Bronchial epithelial cell (primary cell): Measurements from ENCODE around the gene BLID. TPM values are rescaled to one million over a fixed set of nuclear protein-coding genes. Genes with fewer than 3 reads are reported as not detected.

Source experiments
- DNase-seq: peaks from one replicate; pipeline ENCODE4 v3.0.0-alpha.2; 2010; ENCODE audit warnings: low read depth
- FAIRE-seq: peaks from 2 replicates; lab custom pipeline; 2011; peaks lifted over from hg19 to GRCh38; lab: Jason Lieb, UNC
- H3K27me3 ChIP-seq: 2 replicates; pipeline ENCODE4 v1.5.1; 2011; ENCODE audit warnings: low read length; ENCODE audit not compliant: control insufficient read depth, insufficient read depth
- H3K36me3 ChIP-seq: 2 replicates; pipeline ENCODE4 v1.5.1; 2011; ENCODE audit warnings: low read length; ENCODE audit not compliant: control insufficient read depth, insufficient read depth
- H3K4me3 ChIP-seq: 2 replicates; pipeline ENCODE4 v1.5.1; 2011; ENCODE audit warnings: mild to moderate bottlenecking, low read depth, low read length, control low read depth
- total RNA-seq: library from RNA; depleted of rRNA; stranded (reverse); fragments of >200 nt; gene quantifications from 2 replicates; pipeline ENCODE4 v1.2.1, GENCODE V29; 2014
- TF ChIP-seq, protein P1 (sequence below): IDR thresholded peaks from 2 replicates; pipeline ENCODE4 v1.5.1; 2011; ENCODE audit warnings: mild to moderate bottlenecking, moderate library complexity, low read length, control low read depth, inconsistent platforms; ENCODE audit not compliant: insufficient read depth, severe bottlenecking

The BLID gene
- total RNA-seq, 1 donor from 2014 or later = not detected

GRCh38 chr11:122159173-122159721 is 43.2 kb upstream of the BLID start:
- H3K4me3 ChIP-seq = no peak overlapping the region
- no peaks in the 10 kb centered on the region for H3K27me3 ChIP-seq
- FAIRE-seq (no peak), DNase-seq (no peak)
- TF ChIP-seq, protein P1, sequence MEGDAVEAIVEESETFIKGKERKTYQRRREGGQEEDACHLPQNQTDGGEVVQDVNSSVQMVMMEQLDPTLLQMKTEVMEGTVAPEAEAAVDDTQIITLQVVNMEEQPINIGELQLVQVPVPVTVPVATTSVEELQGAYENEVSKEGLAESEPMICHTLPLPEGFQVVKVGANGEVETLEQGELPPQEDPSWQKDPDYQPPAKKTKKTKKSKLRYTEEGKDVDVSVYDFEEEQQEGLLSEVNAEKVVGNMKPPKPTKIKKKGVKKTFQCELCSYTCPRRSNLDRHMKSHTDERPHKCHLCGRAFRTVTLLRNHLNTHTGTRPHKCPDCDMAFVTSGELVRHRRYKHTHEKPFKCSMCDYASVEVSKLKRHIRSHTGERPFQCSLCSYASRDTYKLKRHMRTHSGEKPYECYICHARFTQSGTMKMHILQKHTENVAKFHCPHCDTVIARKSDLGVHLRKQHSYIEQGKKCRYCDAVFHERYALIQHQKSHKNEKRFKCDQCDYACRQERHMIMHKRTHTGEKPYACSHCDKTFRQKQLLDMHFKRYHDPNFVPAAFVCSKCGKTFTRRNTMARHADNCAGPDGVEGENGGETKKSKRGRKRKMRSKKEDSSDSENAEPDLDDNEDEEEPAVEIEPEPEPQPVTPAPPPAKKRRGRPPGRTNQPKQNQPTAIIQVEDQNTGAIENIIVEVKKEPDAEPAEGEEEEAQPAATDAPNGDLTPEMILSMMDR = no peak
- H3K36me3 ChIP-seq = no peaks in the 10 kb centered on the region

- H3K36me3 ChIP-seq = no peaks in the 10 kb centered on the region
- no peak overlapping the region for H3K4me3 ChIP-seq
- TF ChIP-seq, protein P1 = no peak
- no peak for FAIRE-seq
- H3K27me3 ChIP-seq = no peaks in the 10 kb centered on the region
- DNase-seq = no peak
Observed at GRCh38 chr11:122158171-122158570, 42.2 kb upstream of the BLID start.

DNA sequence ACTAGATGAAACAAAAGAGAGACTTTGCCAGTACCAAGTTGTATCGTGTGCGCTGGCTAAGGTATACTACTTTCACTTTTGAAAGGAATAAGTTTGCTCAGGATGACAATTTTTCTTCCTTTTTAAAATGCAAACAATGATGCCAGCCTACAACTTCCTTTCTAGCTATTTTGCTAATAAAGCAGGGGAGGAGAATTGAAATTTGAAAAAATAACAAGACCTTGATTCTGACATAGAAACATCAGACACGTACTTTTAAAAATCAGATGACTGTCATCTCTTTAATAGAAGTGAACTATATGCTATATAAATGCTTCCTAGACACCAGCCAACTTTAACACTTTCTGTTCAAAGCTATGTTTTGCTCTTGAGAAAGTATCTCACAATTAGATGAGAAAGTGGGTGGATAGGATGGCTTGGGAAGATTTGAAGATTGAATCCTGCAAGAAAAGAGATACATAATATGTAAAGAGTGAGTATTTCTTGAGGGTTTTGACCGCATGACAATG is 41.7 kb upstream of the BLID start:
- no peaks in the 10 kb centered on the region for H3K36me3 ChIP-seq
- peak overlapping the region; percentile 39 for H3K4me3 ChIP-seq
- DNase-seq (peak; percentile 31), FAIRE-seq (no peak)
- no peaks in the 10 kb centered on the region for H3K27me3 ChIP-seq
- TF ChIP-seq, protein P1 = no peak

DNA sequence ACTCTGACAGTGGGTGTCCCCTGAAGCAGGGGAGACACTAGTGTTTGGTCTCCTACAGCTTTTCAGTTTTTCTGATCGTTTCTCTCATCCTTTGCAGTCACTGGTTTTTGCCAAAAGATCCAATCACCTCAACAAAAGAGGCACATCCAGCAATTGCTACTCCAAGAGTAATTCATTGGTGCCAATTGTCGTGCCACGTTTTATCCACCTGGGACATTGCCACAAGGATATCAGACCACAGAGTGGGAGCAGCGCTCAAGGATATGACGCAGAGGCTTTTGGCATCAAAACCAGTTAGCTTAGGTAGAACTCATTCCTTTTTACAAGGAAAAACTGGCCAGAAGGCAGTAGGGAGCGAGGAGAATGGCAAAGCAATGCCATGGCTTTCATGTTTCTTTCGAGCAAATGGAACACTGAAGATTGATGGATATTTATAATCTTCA is 40.9 kb upstream of the BLID start:
- FAIRE-seq (peak; percentile 7), DNase-seq (peak; percentile 75)
- H3K27me3 ChIP-seq = no peaks in the 10 kb centered on the region
- H3K36me3 ChIP-seq = no peaks in the 10 kb centered on the region
- TF ChIP-seq, protein P1 = no peak
- peak overlapping the region; percentile 39 for H3K4me3 ChIP-seq

DNA sequence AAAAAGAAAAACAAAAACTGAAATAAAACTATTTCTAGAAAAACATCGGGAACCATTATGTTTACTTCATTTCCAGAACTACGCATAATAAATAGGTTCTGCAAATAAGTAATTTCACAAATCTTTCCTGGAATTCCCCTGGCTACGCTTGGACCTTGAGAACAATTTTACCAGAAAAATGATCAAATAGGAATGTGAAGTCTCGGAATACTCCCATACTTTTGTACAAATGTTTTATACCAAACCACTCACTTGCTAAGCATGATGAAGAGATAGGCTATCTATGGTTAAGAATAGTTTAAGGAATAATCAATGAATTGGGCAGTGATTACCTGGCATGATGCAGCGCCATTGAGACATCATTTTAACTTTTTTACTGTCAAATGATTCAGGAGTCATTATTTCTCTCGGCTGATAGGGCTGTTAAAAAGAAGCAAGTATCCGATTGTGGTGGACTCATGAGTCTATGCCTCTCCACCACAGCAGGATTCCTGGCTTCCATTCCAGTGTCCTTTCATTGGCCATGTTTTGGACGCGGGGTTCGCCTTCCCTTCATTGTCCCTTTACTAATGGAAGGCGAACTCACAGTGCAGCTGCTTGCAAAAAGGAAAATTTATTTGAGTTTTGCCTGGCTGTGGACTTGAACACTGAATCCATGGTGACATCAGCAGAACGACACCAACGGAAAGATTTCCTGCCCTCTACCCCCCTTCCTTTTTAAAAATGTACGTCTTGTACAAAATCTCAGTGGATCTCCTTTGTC is 39.9 kb upstream of the BLID start:
- no peak overlapping the region for H3K4me3 ChIP-seq
- DNase-seq = no peak
- no peak for FAIRE-seq
- no peaks in the 10 kb centered on the region for H3K27me3 ChIP-seq
- TF ChIP-seq, protein P1 = no peak
- H3K36me3 ChIP-seq = no peaks in the 10 kb centered on the region
